Gastrocnemius medialis (tissue), 4 donors: ENCODE results near the gene PERCC1. TPM values are rescaled to one million over a fixed set of nuclear protein-coding genes. Genes with fewer than 3 reads are reported as not detected.
A peak's percentile ranks its signal among the peaks of the same experiment; 100 is the strongest.

Experiments
- ATAC-seq, 2 donors: fragments of 150-250 bp; one replicate each; pipeline ENCODE4 v1.9.1; 2016
- DNase-seq, 2 donors: peaks; one replicate each; pipeline ENCODE4 v3.0.0-alpha.2; 2019
- H3K27ac ChIP-seq, 4 donors: fragments of 200-600 bp; sonication (generic); 1 replicate in 1 of 4; 2 replicates in 3 of 4; pipeline ENCODE4 v1.5.1; 2016 to 2018; ENCODE audit warnings: mild to moderate bottlenecking in 2 of 4, moderate library complexity in 1 of 4
- H3K27me3 ChIP-seq, 3 donors: fragments of 200-600 bp; sonication (generic) in 2 of 3; 1 replicate in 1 of 3; 2 replicates in 2 of 3; pipeline versions ENCODE4 v1.5.1 to v1.6.0; 2016 to 2019; ENCODE audit warnings: mild to moderate bottlenecking in 1 of 3, moderate library complexity in 1 of 3
- H3K36me3 ChIP-seq, 2 donors: fragments of 200-600 bp; sonication (generic) in 1 of 2; one replicate each; pipeline ENCODE4 v1.5.1; 2017 to 2018
- H3K4me1 ChIP-seq, 2 donors: fragments of 200-600 bp; sonication (generic) in 1 of 2; one replicate each; pipeline ENCODE4 v1.5.1; 2016 to 2017; ENCODE audit warnings: mild to moderate bottlenecking in 2 of 2
- H3K4me3 ChIP-seq, 4 donors: fragments of 200-600 bp; sonication (generic) in 3 of 4; 1 replicate in 1 of 4; 2 replicates in 3 of 4; pipeline ENCODE4 v1.5.1; 2016 to 2019; ENCODE audit warnings: mild to moderate bottlenecking in 2 of 4
- H3K9me3 ChIP-seq, 3 donors: fragments of 200-600 bp; sonication (generic) in 2 of 3; 1 replicate in 1 of 3; 2 replicates in 2 of 3; pipeline ENCODE4 v1.5.1; 2016 to 2019
- CTCF ChIP-seq, 5 experiments: fragments of 450-650 bp in 3 of 5; fragments of 200-600 bp in 2 of 5; sonication (generic) in 2 of 5; IDR thresholded peaks in 4 of 5; conservative IDR thresholded peaks in 1 of 5; 1 replicate in 4 of 5; 2 replicates in 1 of 5; pipeline ENCODE4 v1.5.1; 2016 to 2019; ENCODE audit warnings: antibody characterized with exemption in 5 of 5, mild to moderate bottlenecking in 3 of 5, moderate library complexity in 3 of 5
- POLR2A ChIP-seq, 2 donors: fragments of 450-650 bp; IDR thresholded peaks; one replicate each; pipeline ENCODE4 v1.6.1; 2017; ENCODE audit warnings: antibody characterized with exemption in 2 of 2, mild to moderate bottlenecking in 2 of 2, moderate library complexity in 2 of 2
- in situ Hi-C, 4 donors: fragments of 200-750 bp; cut with MboI; loops; one replicate each; pipeline versions ENCODE4 v1.15.0 to v1.8.0; 2017; ENCODE audit warnings: low sequenced_read_pairs in 4 of 4
- intact Hi-C: fragments of 100-400 bp; cut with DNase I; formaldehyde crosslinking; loops from one replicate; pipeline ENCODE4 v1.15.1; 2023; ENCODE audit warnings: low total_unique reads
- total RNA-seq, 4 donors: library from RNA; depleted of rRNA; stranded (reverse); fragments of >200 nt; gene quantifications; one replicate each; pipeline versions ENCODE4 v1.1.0 to v1.2.3, GENCODE V29; 2016

Gene PERCC1
- total RNA-seq, 4 donors from 2014 or later = not detected

- Histone ChIP-seq H3K4me1 (peaks cover 10 to 27% of the 10 kb centered on the region in 2 donors), H3K27me3 (no peaks in the 10 kb centered on the region), H3K27ac (no peak overlapping the region), H3K4me3 (no peak overlapping the region), H3K9me3 (no peaks in the 10 kb centered on the region), H3K36me3 (peaks cover 0 to 1% of the 10 kb centered on the region in 2 donors)
- no peak for TF ChIP-seq POLR2A (IDR thresholded peaks at IDR 0.05)
- TF ChIP-seq CTCF (IDR thresholded peaks at IDR 0.05 in 4 of 5, conservative IDR thresholded peaks at IDR 0.05 in 1 of 5) = no peak
- in situ Hi-C loops = loop anchor here in 1 of 4 donors (10.0 kb wide), 1 partner anchor 48 kb away; no protein-coding TSS in a partner anchor
- intact Hi-C loops = loop anchor here (1.0 kb wide), 1 partner anchor 50 kb away; no protein-coding TSS in a partner anchor
- DNase-seq (no peak), ATAC-seq (no peak)
Observed at GRCh38 chr16:1412847-1413246, 18.0 kb upstream of the PERCC1 start.

GRCh38 chr16:1413684-1414531 is 17.0 kb upstream of the PERCC1 start:
- Histone ChIP-seq H3K27ac (peak overlapping the region; percentile 84 to 90 (median 86)), H3K27me3 (no peaks in the 10 kb centered on the region), H3K36me3 (peaks cover 0 to 8% of the 10 kb centered on the region in 2 donors), H3K4me1 (peaks cover 15 to 28% of the 10 kb centered on the region in 2 donors), H3K4me3 (peak overlapping the region; percentile 92 to 97 (median 94)), H3K9me3 (no peaks in the 10 kb centered on the region)
- DNase-seq (peak in 1 of 2 donors; percentile 27), ATAC-seq (peak; percentile 31 to 47)
- in situ Hi-C loops = loop anchor here in 1 of 4 donors (10.0 kb wide), 1 partner anchor 49 kb away; no protein-coding TSS in a partner anchor
- intact Hi-C loops = loop anchor here (1.0 kb wide), 1 partner anchor 51 kb away; no protein-coding TSS in a partner anchor
- TF ChIP-seq CTCF (IDR thresholded peaks at IDR 0.05 in 4 of 5, conservative IDR thresholded peaks at IDR 0.05 in 1 of 5) = peak; percentile 25 to 69 (median 60)
- no peak for TF ChIP-seq POLR2A (IDR thresholded peaks at IDR 0.05)

GRCh38 chr16:1414532-1415260 is 16.2 kb upstream of the PERCC1 start, which contains the start of gene UNKL:
Gene UNKL (minus strand): TSS chr16:1414704. CDS start chr16:1414691, 13 bp downstream.
- H3K36me3 ChIP-seq = peaks cover 0 to 8% of the 10 kb centered on the region in 2 donors
- intact Hi-C loops = no loop called here
- H3K4me1 ChIP-seq = peaks cover 22 to 36% of the 10 kb centered on the region in 2 donors
- H3K27me3 ChIP-seq = no peaks in the 10 kb centered on the region
- peak within 1 kb of the TSS; percentile 92 to 97 (median 94) for H3K4me3 ChIP-seq
- in situ Hi-C loops = loop anchor here in 1 of 4 donors (10.0 kb wide), 1 partner anchor 50 kb away; no protein-coding TSS in a partner anchor
- no peaks in the 10 kb centered on the region for H3K9me3 ChIP-seq
- ATAC-seq = peak; percentile 58 to 63
- peak; percentile 30 to 53 for DNase-seq
- peak within 1 kb of the TSS; percentile 84 to 90 (median 86) for H3K27ac ChIP-seq
- TF ChIP-seq POLR2A (IDR thresholded peaks at IDR 0.05) (no peak), CTCF (IDR thresholded peaks at IDR 0.05 in 4 of 5, conservative IDR thresholded peaks at IDR 0.05 in 1 of 5) (no peak)

- intact Hi-C loops = no loop called here
- peaks cover 25 to 45% of the 10 kb centered on the region in 2 donors for H3K4me1 ChIP-seq
Observed at GRCh38 chr16:1416521-1416941, 14.3 kb upstream of the PERCC1 start.

More at GRCh38 chr16:1416521-1416941, 14.3 kb upstream of the PERCC1 start:
- DNase-seq (no peak), ATAC-seq (no peak)
- H3K9me3 ChIP-seq = no peaks in the 10 kb centered on the region
- no peak for TF ChIP-seq CTCF (IDR thresholded peaks at IDR 0.05 in 4 of 5, conservative IDR thresholded peaks at IDR 0.05 in 1 of 5)
- TF ChIP-seq POLR2A (IDR thresholded peaks at IDR 0.05) = no peak
- H3K4me3 ChIP-seq = no peak overlapping the region
- H3K27me3 ChIP-seq = no peaks in the 10 kb centered on the region
- H3K27ac ChIP-seq = peak overlapping the region in 1 of 4 donors; percentile 50
- peaks cover 0 to 8% of the 10 kb centered on the region in 2 donors for H3K36me3 ChIP-seq
- in situ Hi-C loops = loop anchor here in 1 of 4 donors (10.0 kb wide), 1 partner anchor 52 kb away; no protein-coding TSS in a partner anchor
